PC-3 (cell line): Measurements from ENCODE around the gene CIDEC.

ENCODE experiments used
- EZH2 ChIP-seq: fragments of 300-600 bp; sonication (generic); IDR thresholded peaks from one replicate; pipeline ENCODE4 v1.6.1; 2017; ENCODE audit warnings: antibody characterized with exemption, mild to moderate bottlenecking, low read length; ENCODE audit not compliant: unreplicated experiment
- EZH2phosphoT487 ChIP-seq: fragments of 300-600 bp; sonication (generic); IDR thresholded peaks from 2 replicates; pipeline ENCODE4 v1.6.1; 2018; ENCODE audit warnings: mild to moderate bottlenecking, antibody characterized with exemption, low read length, borderline replicate concordance
- TF ChIP-seq, protein P1 (sequence below): fragments of 300-600 bp; sonication (generic); conservative IDR thresholded peaks from 2 replicates; pipeline ENCODE4 v1.5.1; 2017; ENCODE audit warnings: antibody characterized with exemption, low read depth, mild to moderate bottlenecking, low read length

DNA sequence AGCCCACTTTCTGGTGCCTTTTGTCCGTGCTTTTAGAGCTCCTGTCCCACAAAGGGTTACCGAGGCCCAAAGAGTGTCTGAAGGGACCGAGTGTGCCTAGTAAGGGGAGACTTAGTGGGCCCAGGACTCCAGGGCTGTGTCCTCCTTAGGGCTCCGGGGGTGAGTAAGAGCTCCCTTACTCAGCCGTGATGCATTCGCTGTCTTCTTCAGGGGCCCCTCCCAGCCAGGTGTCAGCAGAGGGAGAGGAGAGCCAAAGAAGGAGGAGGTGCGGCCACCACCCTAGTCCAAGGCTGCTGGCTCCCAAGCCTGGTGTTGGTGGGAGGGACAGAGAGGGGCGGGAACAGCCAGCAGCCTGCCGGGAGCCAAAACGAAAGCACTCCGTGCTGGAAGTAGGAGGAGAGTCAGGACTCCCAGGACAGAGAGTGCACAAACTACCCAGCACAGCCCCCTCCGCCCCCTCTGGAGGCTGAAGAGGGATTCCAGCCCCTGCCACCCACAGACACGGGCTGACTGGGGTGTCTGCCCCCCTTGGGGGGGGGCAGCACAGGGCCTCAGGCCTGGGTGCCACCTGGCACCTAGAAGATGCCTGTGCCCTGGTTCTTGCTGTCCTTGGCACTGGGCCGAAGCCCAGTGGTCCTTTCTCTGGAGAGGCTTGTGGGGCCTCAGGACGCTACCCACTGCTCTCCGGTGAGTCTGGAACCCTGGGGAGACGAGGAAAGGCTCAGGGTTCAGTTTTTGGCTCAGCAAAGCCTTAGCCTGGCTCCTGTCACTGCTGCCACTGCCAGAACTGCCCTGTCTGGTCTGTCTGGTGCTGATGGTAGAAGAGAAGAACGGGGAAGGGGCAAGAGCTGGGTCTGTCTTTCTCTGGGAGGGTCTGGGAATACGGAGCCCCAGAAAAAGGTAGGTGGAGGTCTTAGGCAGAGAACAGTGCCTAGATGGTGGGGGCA is 37.0 kb upstream of the CIDEC start, which contains the start of gene IL17RC:
- TF ChIP-seq, protein P1, sequence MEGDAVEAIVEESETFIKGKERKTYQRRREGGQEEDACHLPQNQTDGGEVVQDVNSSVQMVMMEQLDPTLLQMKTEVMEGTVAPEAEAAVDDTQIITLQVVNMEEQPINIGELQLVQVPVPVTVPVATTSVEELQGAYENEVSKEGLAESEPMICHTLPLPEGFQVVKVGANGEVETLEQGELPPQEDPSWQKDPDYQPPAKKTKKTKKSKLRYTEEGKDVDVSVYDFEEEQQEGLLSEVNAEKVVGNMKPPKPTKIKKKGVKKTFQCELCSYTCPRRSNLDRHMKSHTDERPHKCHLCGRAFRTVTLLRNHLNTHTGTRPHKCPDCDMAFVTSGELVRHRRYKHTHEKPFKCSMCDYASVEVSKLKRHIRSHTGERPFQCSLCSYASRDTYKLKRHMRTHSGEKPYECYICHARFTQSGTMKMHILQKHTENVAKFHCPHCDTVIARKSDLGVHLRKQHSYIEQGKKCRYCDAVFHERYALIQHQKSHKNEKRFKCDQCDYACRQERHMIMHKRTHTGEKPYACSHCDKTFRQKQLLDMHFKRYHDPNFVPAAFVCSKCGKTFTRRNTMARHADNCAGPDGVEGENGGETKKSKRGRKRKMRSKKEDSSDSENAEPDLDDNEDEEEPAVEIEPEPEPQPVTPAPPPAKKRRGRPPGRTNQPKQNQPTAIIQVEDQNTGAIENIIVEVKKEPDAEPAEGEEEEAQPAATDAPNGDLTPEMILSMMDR = no peak
- TF ChIP-seq EZH2 (no peak), EZH2phosphoT487 (no peak)
